Muscle of arm (tissue), 12 donors: ENCODE results near the gene HTRA3. TPM values are rescaled to one million over a fixed set of nuclear protein-coding genes. Genes with fewer than 3 reads are reported as not detected.

Source experiments
- DNase-seq: peaks from one replicate; pipeline ENCODE4 v3.0.0-alpha.2; 2013
- polyA plus RNA-seq, 12 donors: library from polyadenylated mRNA; unstranded; fragments of 120-200 nt; gene quantifications; one replicate each; pipeline ENCODE4 v1.2.1, GENCODE V29; 2013; ENCODE audit not compliant: insufficient read length in 12 of 12

Gene HTRA3
- polyA plus RNA-seq, 12 donors = 29.7 to 62.6 (median 46.4) TPM; not detected in 1

DNA sequence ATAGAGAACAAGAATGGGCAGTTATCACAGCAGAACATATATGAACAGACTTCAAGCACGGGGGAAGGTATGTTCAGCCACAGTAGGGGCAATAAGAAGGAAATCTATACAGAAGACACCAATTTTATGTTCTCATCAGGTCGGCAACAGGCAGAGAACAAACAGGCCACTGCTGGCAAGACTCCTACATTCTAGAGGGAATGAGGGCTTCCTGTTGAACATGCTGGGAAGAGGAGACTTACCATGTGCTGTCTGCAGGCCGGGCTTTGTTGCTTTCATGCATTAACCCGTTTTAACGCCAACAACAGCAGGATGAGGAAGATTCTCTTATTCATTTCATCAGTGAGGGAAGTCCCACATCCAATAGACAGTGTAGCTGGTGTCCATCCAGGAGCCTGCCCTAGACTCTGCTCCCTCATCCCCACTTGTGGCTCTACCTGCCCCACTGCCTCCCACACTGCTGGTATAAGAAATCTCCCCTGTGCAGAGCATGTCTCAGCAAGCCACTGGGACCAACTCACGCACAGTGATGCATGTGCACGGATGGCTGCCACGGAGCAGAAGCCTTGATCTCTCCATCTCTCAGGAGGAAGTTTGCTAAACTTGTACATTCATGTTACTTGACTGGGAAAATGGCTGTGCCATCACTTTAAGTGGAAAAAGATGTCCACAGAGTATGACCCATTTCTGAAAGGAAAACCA lies 86.5 kb downstream of the HTRA3 start:
- DNase-seq = no peak

Other genes with a start within 250 kb of the HTRA3 start
- gene ABLIM2, start 110.9 kb upstream of the HTRA3 start, polyA plus RNA-seq = 10 to 100 TPM in 6 of 12 donors, 1 to 10 TPM in 5, not detected in 1; 3.8 to 23.0 (median 14.9) TPM
- gene SH3TC1, start 70.5 kb upstream of the HTRA3 start, polyA plus RNA-seq = 10 to 100 TPM in 4 of 12 donors, 1 to 10 TPM in 7, not detected in 1; 5.8 to 13.1 (median 8.3) TPM
- 10 to 100 TPM in 11 of 12 donors, not detected in 1; 11.5 to 24.9 (median 14.5) TPM for gene ACOX3, start 171.0 kb downstream of the HTRA3 start, polyA plus RNA-seq
- 10 to 100 TPM in 7 of 12 donors, 1 to 10 TPM in 4, not detected in 1; 9.0 to 20.2 (median 12.7) TPM for gene TRMT44, start 171.0 kb downstream of the HTRA3 start, polyA plus RNA-seq